ENCODE data around the gene KIF2C. TPM values are rescaled to one million over a fixed set of nuclear protein-coding genes. Genes with fewer than 3 reads are reported as not detected.
A peak's percentile ranks its signal among the peaks of the same experiment; 100 is the strongest.

Gene KIF2C
- total and polyA plus RNA-seq, 9 of the 15 experiments (the other 6 are each of a cell fraction or from before 2014, with no cell fraction given) = 84.9 to 226 (median 169) TPM

GRCh38 chr1:44743211-44743610, 3.6 kb downstream of the KIF2C start:
- no peaks in the 10 kb centered on the region for H3K9me3 ChIP-seq (replicated peaks; ENCODE audit: control insufficient read depth, insufficient read depth, low read depth, low read length)
- CTCF ChIA-PET (ENCODE audit: low intra/inter-chr PET ratio) = no interaction called here
- H4K20me1 ChIP-seq (replicated peaks; ENCODE audit: control insufficient read depth, insufficient read depth, low read length) = no peaks in the 10 kb centered on the region
- in situ Hi-C loops (cut with MboI) (no loop called here), intact Hi-C loops (cut with micrococcal nuclease) (no loop called here)
- peak overlapping the region; percentile 25 to 91; a peak in 2 of 4 replicates for H3K9ac ChIP-seq (ENCODE audit: insufficient read depth in 1 of 2, low read depth in 2 of 2, low read length in 2 of 2)
- ATAC-seq (no peak), DNase-seq (ENCODE audit: extremely low read depth in 1 of 4, low spot score in 3 of 4) (no peak), FAIRE-seq (no peak)
- peak overlapping the region; percentile 39; the same call in 1 of the 3 replicates for H3K27ac ChIP-seq (ENCODE audit: extremely low read depth, low read depth, low read length)
- 62% methylated on average over 1 of the region's 1 CpG for whole genome bisulfite sequencing (ENCODE audit: insufficient coverage, low coverage, missing lambda C conversion rate)
- POLR2A ChIA-PET = interaction anchor here (0.8 to 14.7 kb wide), 13 partner anchors 8 to 111 kb away, joined by 3 to 199 read pairs (median 5); partner anchors contain the start of genes PLK3, RNU5D-1 and RPS8
- H3K79me2 ChIP-seq (ENCODE audit: control insufficient read depth, insufficient read depth, low read length) = peaks cover 66% of the 10 kb centered on the region
- peak; percentile 74 for TF ChIP-seq NFIC (IDR thresholded peaks at IDR 0.05)
- no peak for TF ChIP-seq SMARCA5 (IDR thresholded peaks at IDR 0.05)
- BruUV-seq (replicated peaks) = no TSS peak
- no peak overlapping the region for H2AFZ ChIP-seq (ENCODE audit: low read depth, low read length)
- no peaks in the 10 kb centered on the region for H3K27me3 ChIP-seq (ENCODE audit: control insufficient read depth in 2 of 2, insufficient read depth in 2 of 2, low read length in 2 of 2)
- no peaks in the 10 kb centered on the region for H3K9me1 ChIP-seq (ENCODE audit: control insufficient read depth, insufficient read depth, low read length)
- no peak overlapping the region for H3K4me3 ChIP-seq
- H3K4me2 ChIP-seq (ENCODE audit: insufficient read depth, low read length) = peak overlapping the region; percentile 53
- peaks cover 13 to 25% of the 10 kb centered on the region in 2 experiments; a peak in 4 of 5 replicates for H3K4me1 ChIP-seq (replicated peaks in 1 of 2; ENCODE audit: control insufficient read depth in 2 of 2, insufficient read depth in 2 of 2, low read length in 2 of 2)
- H3K36me3 ChIP-seq (ENCODE audit: control insufficient read depth, insufficient read depth, low read length) = peaks cover 68% of the 10 kb centered on the region

- TF ChIP-seq CTCF (IDR thresholded peaks at IDR 0.05 in 2 of 3, conservative IDR thresholded peaks at IDR 0.05 in 1 of 3; ENCODE audit: insufficient read depth in 2 of 3, low read depth in 1 of 3, low read length in 3 of 3) (peak; percentile 34 to 48 (median 43); a peak in 4 of 6 replicates), ZNF778 (CRISPR knock-in tag; IDR thresholded peaks at IDR 0.05) (no peak)
- peaks cover 91% of the 10 kb centered on the region for H3K36me3 ChIP-seq (ENCODE audit: control insufficient read depth, insufficient read depth, low read length)
- CTCF ChIA-PET (ENCODE audit: low intra/inter-chr PET ratio) = no interaction called here
- H3K9me3 ChIP-seq (replicated peaks; ENCODE audit: control insufficient read depth, insufficient read depth, low read depth, low read length) = no peaks in the 10 kb centered on the region
- no peak overlapping the region for H2AFZ ChIP-seq (ENCODE audit: low read depth, low read length)
- WGBS (ENCODE audit: insufficient coverage, low coverage, missing lambda C conversion rate) = 90% methylated on average over 3 of the region's 3 CpGs
- H3K4me3 ChIP-seq = no peak overlapping the region
- H3K4me1 ChIP-seq (replicated peaks in 1 of 2; ENCODE audit: control insufficient read depth in 2 of 2, insufficient read depth in 2 of 2, low read length in 2 of 2) = peaks cover 3 to 8% of the 10 kb centered on the region in 2 experiments; a peak in 4 of 5 replicates
- H4K20me1 ChIP-seq (replicated peaks; ENCODE audit: control insufficient read depth, insufficient read depth, low read length) = no peaks in the 10 kb centered on the region
- no peak overlapping the region for H3K9ac ChIP-seq (ENCODE audit: insufficient read depth in 1 of 2, low read depth in 2 of 2, low read length in 2 of 2)
- no peak overlapping the region for H3K27ac ChIP-seq (ENCODE audit: extremely low read depth, low read depth, low read length)
- H3K4me2 ChIP-seq (ENCODE audit: insufficient read depth, low read length) = no peak overlapping the region
- in situ Hi-C loops (cut with MboI) (no loop called here), intact Hi-C loops (cut with micrococcal nuclease) (no loop called here)
- peaks cover 37% of the 10 kb centered on the region for H3K79me2 ChIP-seq (ENCODE audit: control insufficient read depth, insufficient read depth, low read length)
- H3K9me1 ChIP-seq (ENCODE audit: control insufficient read depth, insufficient read depth, low read length) = no peaks in the 10 kb centered on the region
- H3K27me3 ChIP-seq (ENCODE audit: control insufficient read depth in 2 of 2, insufficient read depth in 2 of 2, low read length in 2 of 2) = no peaks in the 10 kb centered on the region
- BruUV-seq (replicated peaks) = TSS peak; percentile 4
- POLR2A ChIA-PET = interaction anchor here (0.7 to 14.7 kb wide), 10 partner anchors 10 to 71 kb away, joined by 3 to 199 read pairs (median 10); partner anchors contain the start of genes RNU5D-1 and RPS8
- FAIRE-seq (no peak), ATAC-seq (peak; percentile 64), DNase-seq (ENCODE audit: extremely low read depth in 1 of 4, low spot score in 3 of 4) (no peak)
Observed at GRCh38 chr1:44747878-44748277, 8.2 kb downstream of the KIF2C start.

Data from K562 (cell line).